Nephron progenitor cell (in vitro differentiated cells): ENCODE measurements around the gene SLC25A23.
"Not testable (repeated sequence)": the region's sequence is repeated elsewhere in the genome, so short reads cannot be mapped to it uniquely, and the experiment has no call there.

ENCODE experiments used
- DNase-seq: peaks from one replicate; pipeline ENCODE4 v3.0.0; 2021
- H3K27ac Mint-ChIP-seq: 2 replicates; pipeline ENCODE4 v1.8.0; 2021; ENCODE audit warnings: mild to moderate bottlenecking, moderate library complexity, mixed read lengths
- H3K27me3 Mint-ChIP-seq: 2 replicates; pipeline ENCODE4 v1.8.0; 2021; ENCODE audit warnings: mild to moderate bottlenecking, low read depth, mixed read lengths; ENCODE audit not compliant: poor library complexity
- H3K36me3 Mint-ChIP-seq: 2 replicates; pipeline ENCODE4 v1.8.0; 2021; ENCODE audit warnings: low read depth, mixed read lengths
- H3K4me1 Mint-ChIP-seq: 2 replicates; pipeline ENCODE4 v1.8.0; 2021; ENCODE audit warnings: mixed read lengths
- H3K4me3 Mint-ChIP-seq: 2 replicates; pipeline ENCODE4 v1.8.0; 2021; ENCODE audit warnings: mild to moderate bottlenecking, moderate library complexity, mixed read lengths
- H3K9me3 Mint-ChIP-seq: 2 replicates; pipeline ENCODE4 v1.8.0; 2021; ENCODE audit warnings: mild to moderate bottlenecking, moderate library complexity, mixed read lengths
- CTCF ChIP-seq: fragments of 200-600 bp; sonication (generic); IDR thresholded peaks from 2 replicates; pipeline ENCODE4 v1.5.0; 2021; ENCODE audit warnings: antibody characterized with exemption

Gene SLC25A23

DNA sequence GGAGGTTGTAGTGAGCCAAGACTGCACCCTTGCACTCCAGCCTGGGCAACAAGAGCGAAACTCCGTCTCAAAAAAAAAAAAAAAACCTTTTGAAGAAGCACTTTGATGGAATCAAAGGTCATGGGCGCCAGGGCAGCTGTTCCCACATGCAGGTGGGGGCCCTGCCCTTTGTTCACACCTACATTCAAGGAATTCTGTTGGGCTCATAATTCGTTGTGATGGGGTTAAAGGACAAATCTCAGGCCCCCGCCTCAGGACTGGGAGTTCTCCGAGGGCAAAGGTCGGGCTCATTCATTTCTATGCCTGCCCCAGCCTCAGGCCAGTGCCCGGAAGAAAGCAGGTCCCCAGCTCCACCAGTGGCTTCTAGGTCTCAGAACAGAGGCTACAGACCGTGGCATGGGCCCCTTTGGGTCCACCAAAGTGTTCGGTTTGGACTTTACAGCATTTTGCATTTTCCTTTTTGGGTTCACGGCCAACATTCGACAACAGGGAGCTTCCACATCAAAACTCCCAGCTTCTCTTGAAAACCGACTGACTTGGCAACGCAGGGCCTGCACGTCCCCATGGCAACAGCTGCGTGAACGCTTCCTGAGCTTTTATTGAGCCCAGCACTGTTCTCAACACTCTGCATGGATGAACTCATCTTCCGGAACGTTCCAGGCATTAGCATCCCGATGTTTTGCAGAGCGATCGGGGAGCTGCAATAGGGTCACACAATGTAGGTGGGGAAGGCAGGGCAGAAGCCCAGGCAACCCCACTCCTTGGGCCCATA lies 56.6 kb downstream of the SLC25A23 start:
- Mint-ChIP-seq H3K9me3 (no peaks in the 10 kb centered on the region), H3K36me3 (no peaks in the 10 kb centered on the region), H3K27me3 (no peaks in the 10 kb centered on the region), H3K27ac (peak overlapping the region; percentile 77), H3K4me1 (peaks cover 24% of the 10 kb centered on the region), H3K4me3 (no peak overlapping the region)
- no peak for TF ChIP-seq CTCF
- peak; percentile 27 for DNase-seq

DNA sequence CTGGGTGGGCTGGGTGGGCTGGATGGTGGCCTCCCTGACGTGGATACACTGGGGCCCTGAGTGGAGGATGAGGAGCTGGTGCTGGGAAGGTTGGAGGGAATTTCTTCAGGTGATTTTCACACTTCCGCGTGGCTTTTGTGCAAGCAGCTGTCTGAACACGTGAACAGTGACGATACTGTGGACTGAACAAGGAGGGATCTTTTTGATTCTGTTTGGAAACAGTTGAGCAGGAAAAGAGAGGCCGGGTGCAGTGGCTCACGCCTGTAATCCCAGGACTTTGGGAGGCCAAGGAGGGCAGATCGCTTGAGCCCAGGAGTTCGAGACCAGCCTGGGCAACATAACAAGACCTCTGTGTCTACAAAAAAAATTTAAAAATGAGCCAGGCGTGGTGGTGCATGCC lies 57.5 kb downstream of the SLC25A23 start:
- TF ChIP-seq CTCF, result no peak
- no peak for DNase-seq
- Mint-ChIP-seq H3K4me3 (no peak overlapping the region), H3K36me3 (no peaks in the 10 kb centered on the region), H3K27ac (peak overlapping the region; percentile 97), H3K9me3 (no peaks in the 10 kb centered on the region), H3K4me1 (peaks cover 24% of the 10 kb centered on the region), H3K27me3 (no peaks in the 10 kb centered on the region)

DNA sequence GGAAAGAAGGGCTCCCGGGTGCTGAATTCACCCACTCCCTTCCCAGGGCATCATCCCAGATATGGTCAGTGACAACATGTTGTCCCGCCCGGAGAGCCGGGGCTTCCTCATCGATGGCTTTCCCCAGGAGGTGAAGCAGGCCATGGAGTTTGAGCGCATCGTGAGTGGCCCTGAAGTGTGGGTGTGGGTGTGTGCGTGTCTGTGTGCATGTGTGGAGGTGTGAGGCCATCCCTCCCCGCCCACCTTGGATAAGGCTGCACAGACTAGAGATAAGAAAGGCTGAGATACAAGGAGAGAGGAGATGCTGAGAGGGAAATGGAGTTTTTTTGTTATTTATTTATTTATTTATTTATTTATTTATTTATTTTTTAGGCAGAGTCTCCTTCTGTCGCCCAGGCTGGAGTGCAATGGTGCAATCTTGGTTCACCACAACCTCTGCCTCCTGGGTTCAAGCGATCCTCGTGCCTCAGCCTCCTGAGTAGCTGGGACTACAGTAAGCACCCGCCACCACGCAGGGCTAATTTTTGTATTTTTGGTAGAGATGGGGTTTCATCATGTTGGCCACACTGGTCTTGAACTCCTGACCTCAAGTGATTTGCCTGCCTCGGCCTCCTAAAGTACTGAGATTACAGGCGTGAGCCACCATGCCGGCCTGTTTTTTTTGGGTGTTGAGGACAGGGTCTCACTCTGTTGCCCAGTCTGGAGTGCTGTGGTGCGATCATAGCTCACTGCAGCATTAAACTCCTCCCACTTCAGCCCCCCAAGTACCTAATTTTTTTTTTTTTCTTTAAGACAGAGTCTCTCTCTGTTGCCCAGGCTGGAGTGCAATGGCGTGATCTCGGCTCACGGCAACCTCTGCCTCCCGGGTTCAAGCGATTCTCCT lies 59.3 kb downstream of the SLC25A23 start:
- not testable (repeated sequence) for H3K36me3 Mint-ChIP-seq, DNase-seq, H3K4me3 Mint-ChIP-seq, H3K9me3 Mint-ChIP-seq, H3K27me3 Mint-ChIP-seq
- Mint-ChIP-seq H3K27ac (peak overlapping the region; percentile 61), H3K4me1 (peaks cover 24% of the 10 kb centered on the region)

DNA sequence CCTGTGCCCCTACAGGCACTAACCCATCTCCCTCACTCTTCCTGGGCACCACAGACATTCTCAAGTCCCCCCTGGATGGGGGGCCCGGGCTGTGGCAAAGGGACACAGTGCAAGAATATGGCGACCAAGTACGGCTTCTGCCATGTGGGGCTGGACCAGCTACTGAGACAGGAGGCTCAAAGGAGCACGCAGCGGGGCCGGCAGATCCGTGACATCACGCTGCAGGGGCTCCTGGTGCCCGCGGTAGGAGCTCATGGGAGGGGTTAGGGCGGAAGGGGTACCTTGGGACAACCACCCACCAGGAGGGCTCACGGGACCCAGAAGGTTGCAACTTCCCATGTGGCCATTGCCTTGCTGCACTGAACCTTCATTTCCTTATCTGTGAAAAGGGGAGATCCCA lies 63.3 kb downstream of the SLC25A23 start:
- no peak for DNase-seq
- Mint-ChIP-seq H3K27me3 (no peaks in the 10 kb centered on the region), H3K27ac (no peak overlapping the region), H3K36me3 (peaks cover 4% of the 10 kb centered on the region), H3K4me1 (peaks cover 31% of the 10 kb centered on the region), H3K9me3 (no peaks in the 10 kb centered on the region), H3K4me3 (no peak overlapping the region)
- no peak for TF ChIP-seq CTCF

DNA sequence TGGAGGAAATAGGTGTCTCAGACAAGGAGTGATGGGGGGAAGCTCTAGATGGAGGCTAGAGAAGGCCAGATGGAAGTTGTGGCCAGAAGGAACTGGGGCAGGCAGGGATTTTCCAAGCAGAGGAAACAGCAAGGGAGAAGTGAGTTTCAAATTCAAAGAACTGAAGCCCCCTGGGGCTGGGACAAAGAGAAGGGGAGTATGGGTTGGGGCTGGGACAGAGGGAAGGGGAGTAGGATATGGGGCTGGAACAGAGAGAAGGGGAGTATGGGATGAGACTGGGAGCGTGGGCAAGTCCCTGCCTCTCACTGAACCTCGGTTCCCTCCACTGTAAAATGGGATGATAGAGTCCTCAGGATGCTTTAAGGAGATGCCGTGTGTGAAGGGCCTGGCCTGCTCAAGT lies 64.8 kb downstream of the SLC25A23 start:
- no peaks in the 10 kb centered on the region for H3K27me3 Mint-ChIP-seq
- H3K27ac Mint-ChIP-seq, result peak overlapping the region; percentile 99
- peaks cover 13% of the 10 kb centered on the region for H3K36me3 Mint-ChIP-seq
- peaks cover 32% of the 10 kb centered on the region for H3K4me1 Mint-ChIP-seq
- no peak for TF ChIP-seq CTCF
- no peak for DNase-seq
- no peaks in the 10 kb centered on the region for H3K9me3 Mint-ChIP-seq
- H3K4me3 Mint-ChIP-seq, result peak overlapping the region; percentile 64

GRCh38 chr19:6393983-6394412 lies 65.6 kb downstream of the SLC25A23 start:
- peak overlapping the region; percentile 89 for H3K4me3 Mint-ChIP-seq
- peaks cover 19% of the 10 kb centered on the region for H3K36me3 Mint-ChIP-seq
- TF ChIP-seq CTCF, result no peak
- peaks cover 32% of the 10 kb centered on the region for H3K4me1 Mint-ChIP-seq
- H3K27ac Mint-ChIP-seq, result peak overlapping the region; percentile 99
- no peak for DNase-seq
- H3K27me3 Mint-ChIP-seq, result no peaks in the 10 kb centered on the region
- no peaks in the 10 kb centered on the region for H3K9me3 Mint-ChIP-seq
